Ishikawa (cell line): ENCODE measurements around the gene GRIK2.

ENCODE experiments used
- CEBPB ChIP-seq: IDR thresholded peaks from 2 replicates; pipeline ENCODE4 v1.6.1; 2012
- EP300 ChIP-seq: IDR thresholded peaks from 2 replicates; pipeline ENCODE4 v1.6.1; 2012; ENCODE audit warnings: borderline replicate concordance
- FOXM1 ChIP-seq: IDR thresholded peaks from 2 replicates; pipeline ENCODE4 v1.6.1; 2012; ENCODE audit warnings: low read depth, borderline replicate concordance
- RAD21 ChIP-seq: IDR thresholded peaks from 2 replicates; pipeline ENCODE4 v1.6.1; 2012; ENCODE audit warnings: low read depth
- REST ChIP-seq: IDR thresholded peaks from 2 replicates; pipeline ENCODE4 v1.6.1; 2012; ENCODE audit warnings: low read depth, mild to moderate bottlenecking
- YY1 ChIP-seq: IDR thresholded peaks from 2 replicates; pipeline ENCODE4 v1.6.1; 2012; ENCODE audit warnings: low read depth
- ZBTB7A ChIP-seq: IDR thresholded peaks from 2 replicates; pipeline ENCODE4 v1.6.1; 2012; ENCODE audit warnings: low read depth

- TF ChIP-seq EP300 (no peak), YY1 (no peak), FOXM1 (no peak), CEBPB (no peak), REST (no peak), ZBTB7A (no peak), RAD21 (no peak)
Observed at GRCh38 chr6:101386982-101387381, 6.5 kb upstream of the GRIK2 start.
